MM.1S (cell line): Measurements from ENCODE around the gene CROT.

Source experiments
- EZH2 ChIP-seq: fragments of 300-600 bp; sonication (generic); optimal IDR thresholded peaks from 2 replicates; pipeline ENCODE3; 2017; ENCODE audit warnings: low read depth, mild to moderate bottlenecking, antibody characterized with exemption, low read length, mixed read lengths
- EZH2phosphoT487 ChIP-seq: fragments of 300-600 bp; sonication (generic); IDR thresholded peaks from 2 replicates; pipeline ENCODE4 v1.6.1; 2018; ENCODE audit warnings: antibody characterized with exemption, low read length
- TF ChIP-seq, protein P1 (sequence below): fragments of 300-600 bp; sonication (generic); IDR thresholded peaks from 2 replicates; pipeline ENCODE4 v1.5.1; 2016; ENCODE audit warnings: antibody characterized with exemption, low read length, mixed read lengths

DNA sequence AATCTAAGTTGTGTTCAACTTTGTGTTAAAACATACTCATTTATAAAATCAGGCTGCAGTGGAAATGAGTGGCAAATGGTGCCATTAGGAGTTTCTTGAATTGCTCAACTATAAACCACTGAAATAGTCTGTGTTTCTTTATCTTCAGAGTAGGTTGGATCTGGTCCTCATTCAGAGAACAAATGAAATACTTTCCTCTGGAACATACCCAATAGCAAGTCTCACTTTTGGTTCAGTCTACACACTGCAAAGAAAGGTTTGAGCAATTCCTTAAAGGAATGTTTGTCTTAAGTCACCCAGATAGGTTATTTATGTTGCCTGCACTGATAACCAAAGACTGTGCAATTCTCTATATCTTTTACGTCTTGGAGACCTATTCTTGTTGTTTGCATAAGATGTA lies 67.6 kb downstream of the CROT start:
- TF ChIP-seq, protein P1, sequence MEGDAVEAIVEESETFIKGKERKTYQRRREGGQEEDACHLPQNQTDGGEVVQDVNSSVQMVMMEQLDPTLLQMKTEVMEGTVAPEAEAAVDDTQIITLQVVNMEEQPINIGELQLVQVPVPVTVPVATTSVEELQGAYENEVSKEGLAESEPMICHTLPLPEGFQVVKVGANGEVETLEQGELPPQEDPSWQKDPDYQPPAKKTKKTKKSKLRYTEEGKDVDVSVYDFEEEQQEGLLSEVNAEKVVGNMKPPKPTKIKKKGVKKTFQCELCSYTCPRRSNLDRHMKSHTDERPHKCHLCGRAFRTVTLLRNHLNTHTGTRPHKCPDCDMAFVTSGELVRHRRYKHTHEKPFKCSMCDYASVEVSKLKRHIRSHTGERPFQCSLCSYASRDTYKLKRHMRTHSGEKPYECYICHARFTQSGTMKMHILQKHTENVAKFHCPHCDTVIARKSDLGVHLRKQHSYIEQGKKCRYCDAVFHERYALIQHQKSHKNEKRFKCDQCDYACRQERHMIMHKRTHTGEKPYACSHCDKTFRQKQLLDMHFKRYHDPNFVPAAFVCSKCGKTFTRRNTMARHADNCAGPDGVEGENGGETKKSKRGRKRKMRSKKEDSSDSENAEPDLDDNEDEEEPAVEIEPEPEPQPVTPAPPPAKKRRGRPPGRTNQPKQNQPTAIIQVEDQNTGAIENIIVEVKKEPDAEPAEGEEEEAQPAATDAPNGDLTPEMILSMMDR = no peak
- TF ChIP-seq EZH2 = no peak
- no peak for TF ChIP-seq EZH2phosphoT487
